HG02642 (cell line): Measurements from ENCODE around the gene UNC119B.
A peak's percentile ranks its signal among the peaks of the same experiment; 100 is the strongest.
"Not testable (repeated sequence)": the region's sequence is repeated elsewhere in the genome, so short reads cannot be mapped to it uniquely, and the experiment has no call there.

ENCODE experiments used
- ATAC-seq: cut with Tn5 transposase; IDR thresholded peaks from one replicate; pipeline ENCODE4 v1.9.1; 2021; ENCODE audit warnings: mild to moderate bottlenecking; ENCODE audit not compliant: unreplicated experiment, poor library complexity

UNC119B gene

GRCh38 chr12:120710031-120710804, at the start of gene UNC119B:
Gene UNC119B, plus strand, starts transcription at chr12:120710458. Its CDS starts 17 bp downstream, at chr12:120710475.
- peak; percentile 77 for ATAC-seq

DNA sequence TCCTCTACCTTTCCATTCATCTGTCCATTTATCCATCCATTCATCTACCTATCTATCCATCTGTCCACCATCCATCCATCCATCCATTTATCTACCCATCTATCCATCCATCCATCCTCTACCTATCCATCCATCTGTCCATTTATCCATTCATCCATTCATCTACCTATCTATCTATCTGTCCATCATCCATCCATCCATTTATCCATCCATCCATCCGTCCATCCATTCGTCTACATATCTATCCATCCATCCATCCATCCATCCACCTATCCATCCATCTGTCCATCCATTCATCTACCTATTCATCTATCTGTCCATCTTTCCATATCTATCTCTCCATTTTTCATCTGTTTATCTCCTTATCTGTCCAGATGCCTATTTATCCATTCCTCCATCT, 48.8 kb upstream of the UNC119B start:
- no peak for ATAC-seq

GRCh38 chr12:120662879-120663278, 47.4 kb upstream of the UNC119B start:
- no peak for ATAC-seq

GRCh38 chr12:120663741-120664140, 46.5 kb upstream of the UNC119B start:
- ATAC-seq: no peak

GRCh38 chr12:120666571-120667390, 43.5 kb upstream of the UNC119B start:
- no peak for ATAC-seq

DNA sequence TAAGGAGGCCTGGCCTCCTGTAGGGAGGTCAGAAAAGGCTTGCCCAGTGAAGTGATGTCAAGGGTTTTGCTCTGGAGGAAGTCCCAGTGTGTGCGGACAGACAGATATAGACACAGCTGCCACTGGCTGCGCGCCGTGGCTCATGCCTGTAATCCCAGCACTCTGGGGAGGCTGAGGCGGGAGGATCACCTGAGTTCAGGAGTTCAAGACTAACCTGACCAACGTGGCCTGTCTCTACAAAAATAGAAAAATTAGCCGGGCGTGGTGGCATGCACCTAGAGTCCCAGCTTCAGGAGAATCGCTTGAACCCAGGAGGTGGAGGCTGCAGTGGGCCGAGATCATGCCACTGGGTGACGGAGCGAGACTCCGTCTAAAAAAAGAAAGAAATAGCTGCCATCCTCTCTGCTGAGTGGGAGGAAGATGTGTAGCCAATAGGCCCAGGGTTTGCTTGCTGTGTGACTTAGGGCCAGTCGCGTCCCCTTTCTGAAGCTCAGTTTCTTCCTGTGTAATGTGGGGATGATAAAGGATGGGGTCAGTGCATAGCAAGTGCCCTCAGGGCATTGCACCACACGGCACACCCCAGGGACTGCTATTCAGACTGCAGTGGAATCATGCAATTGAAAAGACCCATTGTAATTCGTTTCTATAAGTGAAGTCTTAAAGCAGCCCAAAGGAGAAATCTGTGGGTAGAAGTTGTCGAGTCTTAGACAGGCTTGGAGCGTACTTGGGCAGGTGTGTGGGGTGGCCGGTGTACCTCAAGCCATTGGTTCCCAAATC, 42.0 kb upstream of the UNC119B start:
- no peak for ATAC-seq

DNA sequence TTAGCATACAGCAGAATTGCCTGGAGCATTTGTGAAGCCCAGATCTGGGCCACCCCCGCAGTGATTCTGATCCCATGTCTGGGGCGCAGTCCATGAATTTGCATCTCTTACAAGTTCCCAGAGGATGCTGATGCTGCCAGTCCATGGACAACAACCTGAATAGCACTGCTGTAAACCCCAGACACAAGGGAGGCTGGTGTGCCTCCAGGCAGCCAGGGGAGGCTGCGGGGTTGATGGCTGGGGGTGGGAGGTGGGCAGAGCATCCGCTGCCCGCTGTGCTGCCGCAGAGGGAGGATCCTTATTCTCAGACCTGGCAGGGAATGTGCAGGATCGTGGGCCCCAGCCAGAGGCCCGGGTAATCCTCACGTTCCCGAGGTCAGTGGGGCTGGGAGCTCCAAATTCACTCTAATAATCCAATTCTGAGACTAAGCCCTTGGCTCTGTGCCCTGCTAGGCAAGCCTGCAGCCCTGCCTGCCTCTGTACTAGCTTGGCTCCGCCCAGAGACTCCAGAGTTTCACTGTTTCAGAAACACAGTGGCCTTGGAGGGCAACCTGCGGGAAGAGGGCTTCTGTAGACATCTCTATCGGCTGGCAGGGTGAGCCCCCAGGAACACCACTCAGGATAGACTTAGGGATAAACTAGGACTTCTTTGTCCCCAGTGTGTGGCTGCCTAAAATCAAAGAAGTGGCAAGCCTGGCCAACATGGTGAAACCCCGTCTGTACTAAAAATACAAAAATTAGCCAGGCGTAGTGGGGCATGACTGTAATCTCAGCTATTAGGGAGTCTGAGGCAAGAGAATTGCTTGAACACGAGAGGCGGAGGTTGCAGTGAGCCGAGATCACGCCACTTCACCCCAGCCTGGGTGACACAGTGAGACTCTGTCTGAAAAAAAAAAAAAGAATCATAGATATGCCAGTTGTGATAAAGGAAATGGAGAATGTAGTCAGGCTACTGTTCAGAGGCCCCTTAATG, 41.1 kb upstream of the UNC119B start:
- ATAC-seq: peak; percentile 64

GRCh38 chr12:120670237-120670636, 40.0 kb upstream of the UNC119B start:
- not testable (repeated sequence) for ATAC-seq

DNA sequence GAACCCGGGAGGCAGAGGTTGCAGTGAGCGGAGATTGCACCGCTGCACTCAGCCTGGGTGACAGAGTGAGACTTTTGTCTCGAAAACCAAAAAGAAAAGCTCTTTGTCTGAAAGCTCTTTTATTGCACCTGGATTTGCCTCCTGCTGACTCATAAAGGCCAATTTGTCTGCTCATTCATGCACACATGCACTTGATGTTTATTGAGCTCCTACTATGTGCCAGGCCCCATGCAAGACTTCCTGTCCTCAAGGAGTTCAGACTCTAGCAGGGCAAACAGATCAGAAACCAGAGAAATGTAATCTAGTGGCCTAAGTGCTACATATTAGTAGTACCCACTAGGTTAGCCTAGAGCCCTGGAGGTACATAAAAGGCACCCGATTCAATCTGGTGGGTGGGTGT, 39.6 kb upstream of the UNC119B start:
- ATAC-seq: no peak

- ATAC-seq: no peak
These were observed 36.1 kb upstream of the UNC119B start for GRCh38 chr12:120674097-120674636.

GRCh38 chr12:120677765-120678473, 32.3 kb upstream of the UNC119B start:
- peak; percentile 51 for ATAC-seq

DNA sequence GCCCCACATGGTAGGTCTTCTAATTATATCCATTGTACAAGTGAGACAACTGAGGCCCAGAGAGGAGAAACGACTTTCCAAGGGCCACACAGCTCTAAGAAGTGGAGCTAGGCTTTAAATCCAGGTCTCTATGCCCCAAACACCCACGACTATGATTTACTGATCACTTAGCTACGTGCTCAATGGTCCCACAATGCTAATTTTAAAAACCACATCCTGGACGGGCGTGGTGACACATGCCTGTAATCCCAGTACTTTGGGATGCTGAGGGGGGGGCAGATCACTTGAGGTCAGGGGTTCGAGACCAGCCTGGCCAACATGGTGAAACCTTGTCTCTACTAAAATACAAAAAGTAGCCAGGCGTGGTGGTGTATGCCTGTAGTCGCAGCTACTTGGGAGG, 31.7 kb upstream of the UNC119B start:
- no peak for ATAC-seq

DNA sequence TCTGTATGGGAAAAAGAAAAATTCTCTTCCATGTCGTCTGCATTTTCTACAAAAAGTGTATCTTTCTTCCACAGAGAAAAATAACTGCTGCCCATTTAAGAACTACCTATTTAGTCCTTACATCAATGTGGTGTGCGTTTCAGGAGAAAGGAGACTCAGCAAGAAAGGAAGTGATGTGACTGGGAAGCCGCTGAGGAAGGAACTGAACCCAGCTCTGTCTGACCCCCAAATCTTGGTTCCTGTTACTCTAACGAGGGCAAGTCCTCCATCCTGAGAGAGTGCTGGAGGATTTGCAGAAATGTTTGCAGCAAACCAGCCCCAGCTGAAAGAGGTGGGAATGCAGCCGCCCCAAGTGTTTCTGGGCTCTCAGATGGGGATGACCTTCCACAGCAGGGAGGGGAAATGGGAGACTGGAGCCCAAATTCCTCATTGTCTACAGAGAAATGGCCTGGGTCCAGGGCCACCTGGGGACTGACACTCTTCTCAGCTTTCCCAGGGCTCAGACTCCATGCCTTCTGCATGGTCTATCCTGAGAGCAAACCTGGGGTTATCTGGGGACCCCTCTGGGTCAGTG, 30.0 kb upstream of the UNC119B start:
- ATAC-seq: no peak

- no peak for ATAC-seq
These were observed 25.7 kb upstream of the UNC119B start for GRCh38 chr12:120684523-120684932.

DNA sequence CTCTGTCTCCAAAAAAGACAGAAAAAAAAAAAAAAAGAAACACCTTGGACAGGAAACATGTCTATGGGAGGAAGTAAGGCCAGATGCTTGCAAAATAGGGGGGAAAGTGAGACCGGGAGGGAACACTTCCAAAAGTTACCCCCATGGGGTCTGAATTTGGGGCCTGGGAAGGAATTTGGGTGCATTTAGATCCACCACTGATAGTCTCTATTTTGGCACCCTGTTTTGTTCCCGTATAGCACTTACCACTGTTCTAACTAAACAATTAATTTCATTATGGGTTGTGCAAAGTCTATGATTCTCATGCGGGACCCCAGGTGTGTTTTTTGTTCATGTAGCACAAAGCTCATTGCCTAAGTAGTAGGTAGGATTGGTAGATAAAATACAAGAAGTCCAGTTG, 24.7 kb upstream of the UNC119B start:
- ATAC-seq: no peak

DNA sequence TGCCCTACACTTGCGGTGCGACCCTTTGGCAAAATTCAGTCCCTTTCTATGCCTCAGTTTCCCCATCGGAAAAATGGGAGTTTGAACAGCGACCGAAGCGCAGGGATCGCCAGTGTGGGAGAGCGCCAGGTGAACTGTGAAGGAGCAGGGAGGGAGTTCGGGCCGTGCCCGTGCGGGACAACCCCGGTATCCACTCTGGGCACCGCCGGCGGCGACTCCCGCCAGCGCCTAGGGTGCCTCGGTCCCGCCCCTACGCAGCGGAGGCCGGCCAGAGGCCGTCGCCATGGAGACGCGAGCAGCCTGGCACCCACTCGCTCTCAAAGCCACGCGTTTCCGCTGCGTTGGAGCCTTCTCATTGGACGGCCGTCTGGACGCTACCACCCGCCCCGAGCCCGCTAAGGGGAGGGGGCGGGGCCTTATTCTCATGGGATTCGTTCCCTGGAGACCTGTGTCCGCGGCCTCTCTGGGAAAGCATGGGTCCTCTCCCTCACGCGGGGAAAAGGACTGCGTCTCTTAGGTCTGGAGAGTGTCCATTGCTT, 24.0 kb upstream of the UNC119B start:
- ATAC-seq: peak; percentile 80

DNA sequence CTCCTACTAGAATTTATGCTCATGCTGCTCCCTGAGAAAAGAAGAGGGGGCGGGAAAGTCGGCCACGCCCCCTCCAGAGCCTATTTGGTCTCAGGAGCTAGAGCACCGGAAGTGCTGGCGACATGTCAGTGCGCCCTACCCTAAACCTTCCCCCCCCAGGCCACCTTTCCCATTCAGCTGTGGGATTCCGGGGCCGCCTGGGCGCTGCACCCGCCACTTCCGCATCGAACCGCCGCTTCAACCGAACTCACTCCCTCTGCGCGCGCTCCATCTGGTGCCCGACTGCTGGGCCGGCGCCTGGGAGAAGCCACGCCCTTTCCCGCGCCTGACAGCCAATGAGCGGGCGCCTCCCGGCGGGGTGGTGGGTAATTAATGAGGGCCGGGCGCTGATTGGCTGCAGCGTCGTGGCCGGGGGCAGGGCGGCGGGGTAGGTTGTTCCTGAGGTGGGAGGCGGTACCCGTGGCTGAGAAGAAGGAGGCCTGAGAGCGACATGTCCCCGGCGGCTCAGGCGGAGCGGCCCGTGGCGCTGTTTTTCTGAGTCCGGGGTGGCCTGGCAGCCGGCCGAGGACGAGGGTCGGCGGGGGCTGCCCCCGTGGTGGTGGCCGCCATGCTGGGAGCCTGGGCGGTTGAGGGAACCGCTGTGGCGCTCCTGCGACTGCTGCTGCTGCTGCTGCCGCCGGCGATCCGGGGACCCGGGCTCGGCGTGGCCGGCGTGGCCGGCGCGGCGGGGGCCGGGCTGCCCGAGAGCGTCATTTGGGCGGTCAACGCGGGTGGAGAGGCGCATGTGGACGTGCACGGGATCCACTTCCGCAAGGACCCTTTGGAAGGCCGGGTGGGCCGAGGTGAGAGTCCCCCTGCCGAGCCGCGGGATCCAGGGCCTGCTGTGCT, 23.3 kb upstream of the UNC119B start, which contains the start of gene MLEC:
Gene MLEC, plus strand, starts transcription at position 460 of the 888 bp plus-strand sequence. Its CDS starts 148 bp downstream, at position 608.
- ATAC-seq: peak; percentile 74
